K562 (cell line): Measurements from ENCODE around the gene RALGAPA2. TPM values are rescaled to one million over a fixed set of nuclear protein-coding genes. Genes with fewer than 3 reads are reported as not detected.

ENCODE experiments used
- ATAC-seq: fragments of 200-7000 bp; cut with Tn5 transposase; 3 replicates; pipeline ENCODE4 v1.9.1; 2020; ENCODE audit warnings: moderate library complexity
- BruUV-seq: library from RNA; stranded (reverse); fragments of 400-500 nt; replicated peaks from 2 replicates; lab custom pipeline; 2021; lab: Mats Ljungman, UMichigan
- CTCF ChIA-PET: fragments of 300-600 bp; formaldehyde crosslinking; extraction: SDS; loops from one replicate; lab custom pipeline; 2021; ENCODE audit warnings: low intra/inter-chr PET ratio; lab: Yijun Ruan, JAX
- POLR2A ChIA-PET: fragments of 300-600, 350-650 bp; sonication (Branson Sonifier 250); formaldehyde crosslinking; extraction: SDS; loops from one replicate; lab custom pipeline; 2021; ENCODE audit warnings: antibody characterized with exemption, inconsistent platforms; lab: Yijun Ruan, JAX
- DNase-seq, 4 experiments: peaks; one replicate each; pipeline versions ENCODE4 v3.0.0 to v3.0.0-alpha.2; 2011 to 2018; ENCODE audit warnings: low spot score in 3 of 4, mixed read lengths in 3 of 4; ENCODE audit errors: extremely low read depth in 1 of 4
- FAIRE-seq: peaks from 2 replicates; lab custom pipeline; 2011; peaks lifted over from hg19 to GRCh38; lab: Jason Lieb, UNC
- H2AFZ ChIP-seq: 2 replicates; pipeline ENCODE4 v1.6.0; 2011; ENCODE audit warnings: low read depth, low read length, control low read depth, inconsistent platforms
- H3K27ac ChIP-seq: fragments of 200-600 bp; 3 replicates; pipeline ENCODE4 v1.8.0; 2011; ENCODE audit warnings: low read depth, mild to moderate bottlenecking, control low read depth, inconsistent platforms, low read length, moderate library complexity, mixed read lengths; ENCODE audit errors: extremely low read depth
- H3K27me3 ChIP-seq, 2 experiments: fragments of 300-600 bp in 1 of 2; 2 replicates in 1 of 2; 3 replicates in 1 of 2; pipeline versions ENCODE4 v1.6.0 to v1.8.0; 2011; ENCODE audit warnings: inconsistent platforms in 2 of 2, low read length in 2 of 2, mild to moderate bottlenecking in 1 of 2, mixed read lengths in 1 of 2, moderate library complexity in 1 of 2; ENCODE audit not compliant: control insufficient read depth in 2 of 2, insufficient read depth in 2 of 2
- H3K36me3 ChIP-seq: fragments of 300-600 bp; 3 replicates; pipeline ENCODE4 v1.8.0; 2011; ENCODE audit warnings: mild to moderate bottlenecking, low read length, inconsistent platforms; ENCODE audit not compliant: control insufficient read depth, insufficient read depth
- H3K4me1 ChIP-seq, 2 experiments: fragments of 200-600 bp in 1 of 2; replicated peaks in 1 of 2; 2 replicates in 1 of 2; 3 replicates in 1 of 2; pipeline versions ENCODE4 v1.5.1 to v1.8.0; 2011; ENCODE audit warnings: inconsistent platforms in 2 of 2, low read length in 2 of 2, mild to moderate bottlenecking in 1 of 2, mixed read lengths in 1 of 2, moderate library complexity in 1 of 2; ENCODE audit not compliant: control insufficient read depth in 2 of 2, insufficient read depth in 2 of 2
- H3K4me2 ChIP-seq: 2 replicates; pipeline ENCODE4 v1.6.1; 2011; ENCODE audit warnings: low read length, control low read depth, inconsistent platforms, mixed read lengths; ENCODE audit not compliant: insufficient read depth
- H3K4me3 ChIP-seq: fragments of 200-600 bp; sonication (generic), shearing (Covaris generic); 2 replicates; pipeline ENCODE4 v1.5.1; 2016; ENCODE audit warnings: control low read depth, inconsistent platforms
- H3K79me2 ChIP-seq: fragments of 200-600 bp; 3 replicates; pipeline ENCODE4 v1.8.0; 2011; ENCODE audit warnings: low read length, inconsistent platforms; ENCODE audit not compliant: control insufficient read depth, insufficient read depth
- H3K9ac ChIP-seq, 2 experiments: 2 replicates each; pipeline versions ENCODE4 v1.6.0 to v1.6.1; 2011; ENCODE audit warnings: low read depth in 2 of 2, low read length in 2 of 2, control low read depth in 1 of 2, inconsistent platforms in 1 of 2, mild to moderate bottlenecking in 1 of 2, mixed read lengths in 1 of 2; ENCODE audit not compliant: insufficient read depth in 1 of 2
- H3K9me1 ChIP-seq: one replicate; pipeline ENCODE4 v1.6.0; 2011; ENCODE audit warnings: inconsistent platforms, mild to moderate bottlenecking, low read length, moderate library complexity; ENCODE audit not compliant: control insufficient read depth, insufficient read depth
- H3K9me3 ChIP-seq: replicated peaks from 2 replicates; pipeline ENCODE4 v1.5.1; 2011; ENCODE audit warnings: low read depth, low read length, inconsistent platforms; ENCODE audit not compliant: control insufficient read depth, insufficient read depth
- H4K20me1 ChIP-seq: replicated peaks from 2 replicates; pipeline ENCODE4 v1.6.1; 2011; ENCODE audit warnings: low read length, inconsistent platforms, mixed read lengths; ENCODE audit not compliant: control insufficient read depth, insufficient read depth
- BRD4 ChIP-seq: fragments of 200-600 bp; sonication (generic); IDR thresholded peaks from 2 replicates; pipeline ENCODE4 v1.6.1; 2017; ENCODE audit warnings: inconsistent platforms
- CBX2 ChIP-seq: fragments of 200-600 bp; sonication (generic); IDR thresholded peaks from one replicate; pipeline ENCODE4 v1.6.1; 2012; ENCODE audit warnings: mild to moderate bottlenecking, low read length, inconsistent platforms; ENCODE audit not compliant: insufficient read depth, poor library complexity, severe bottlenecking
- FOXA3 ChIP-seq, 2 experiments: fragments of 450-650 bp in 1 of 2; sonication (generic) in 1 of 2; formaldehyde crosslinking; IDR thresholded peaks in 1 of 2; conservative IDR thresholded peaks in 1 of 2; 2 replicates each; pipeline versions ENCODE4 v1.4.0 to v1.8.0; 2020 to 2022; ENCODE audit warnings: mild to moderate bottlenecking in 2 of 2, missing genetic modification reagents in 1 of 2
- GABPB2 ChIP-seq: fragments of 250-450 bp; sonication (Bioruptor Pico); conservative IDR thresholded peaks from 2 replicates; pipeline ENCODE4 v1.5.1; 2021; ENCODE audit warnings: mild to moderate bottlenecking
- HOXB6 ChIP-seq: fragments of 250-450 bp; sonication (Bioruptor Pico); IDR thresholded peaks from 2 replicates; pipeline ENCODE4 v1.5.1; 2022; ENCODE audit warnings: mild to moderate bottlenecking, borderline replicate concordance
- KLF16 ChIP-seq: IDR thresholded peaks from 2 replicates; pipeline ENCODE4 v1.6.1; 2016; ENCODE audit warnings: antibody characterized with exemption
- PHB2 ChIP-seq: fragments of 450-650 bp; IDR thresholded peaks from 2 replicates; pipeline ENCODE4 v1.6.1; 2017; ENCODE audit warnings: low read depth
- SAFB ChIP-seq: fragments of 200-400 bp; formaldehyde crosslinking; IDR thresholded peaks from 2 replicates; pipeline ENCODE4 v1.6.1; 2017; ENCODE audit warnings: low read depth, low read length, borderline replicate concordance
- TAL1 ChIP-seq: fragments of 450-650 bp; IDR thresholded peaks from 2 replicates; pipeline ENCODE4 v1.6.1; 2016; ENCODE audit warnings: mild to moderate bottlenecking
- ZNF165 ChIP-seq: fragments of 250-450 bp; sonication (Bioruptor Pico); IDR thresholded peaks from 2 replicates; pipeline ENCODE4 v1.4.0; 2020; ENCODE audit warnings: borderline replicate concordance
- ZNF311 ChIP-seq: fragments of 250-450 bp; sonication (Bioruptor Pico); IDR thresholded peaks from 2 replicates; pipeline ENCODE4 v1.4.0; 2020; ENCODE audit warnings: mild to moderate bottlenecking, moderate library complexity
- WGBS: fragments of 100-300 bp; shearing (Covaris generic); methylation state at CpG from one replicate; pipeline ENCODE4 v1.1.6; 2016; ENCODE audit warnings: low coverage, mixed read lengths; ENCODE audit not compliant: insufficient coverage; ENCODE audit errors: missing lambda C conversion rate; 5-methylcytosine and 5-hydroxymethylcytosine counted together
- in situ Hi-C: fragments of 300-500 bp; cut with MboI; formaldehyde crosslinking; loops from 4 replicates; pipeline ENCODE4 v1.15.0; 2018; ENCODE audit warnings: inconsistent platforms, mixed read lengths
- intact Hi-C: fragments of 100-400 bp; cut with micrococcal nuclease; formaldehyde crosslinking; loops from 2 replicates; pipeline ENCODE4 v1.14.2; 2022
- polyA plus RNA-seq, 8 experiments: library from polyadenylated mRNA; depleted of rRNA in 4 of 8; stranded (reverse) in 5 of 8; unstranded in 3 of 8; fragments of >200 nt; fragmentation: Nextera tagmentation in 2 of 8; fragmentation: Illumina TruSeq in 1 of 8; extraction: Ambion mirVana in 2 of 8; extraction: Trizol in 1 of 8; gene quantifications; 2 replicates each; pipeline versions ENCODE4 v1.2.1 to v1.2.3, GENCODE V29; 2011 to 2014; ENCODE audit warnings: inconsistent platforms in 1 of 8, missing spikeins in 1 of 8
- total RNA-seq, 7 experiments: library from RNA; depleted of rRNA in 6 of 7; stranded (reverse); fragments of >200 nt in 6 of 7; fragmentation: Illumina TruSeq in 2 of 7; extraction: Trizol in 2 of 7; gene quantifications; 2 replicates each; pipeline versions ENCODE4 v1.2.1 to v1.2.3, GENCODE V29; 2011 to 2021; ENCODE audit warnings: low replicate concordance in 1 of 7
- TF ChIP-seq, protein P1 (sequence below): fragments of 450-650 bp; formaldehyde crosslinking; IDR thresholded peaks from 2 replicates; pipeline ENCODE4 v1.4.0; 2020; ENCODE audit warnings: mild to moderate bottlenecking, moderate library complexity
- TF ChIP-seq, protein P2 (sequence below): fragments of 450-650 bp; formaldehyde crosslinking; IDR thresholded peaks from 2 replicates; pipeline ENCODE4 v1.4.0; 2022; ENCODE audit warnings: mild to moderate bottlenecking, moderate library complexity
- TF ChIP-seq, protein P3 (sequence below): sonication (generic); IDR thresholded peaks from 2 replicates; pipeline ENCODE4 v1.6.1; 2016

The RALGAPA2 gene
- total and polyA plus RNA-seq, 9 of the 15 experiments (the other 6 are each of a cell fraction or from before 2014, with no cell fraction given): 0.35 to 2.7 (median 1.4) TPM

DNA sequence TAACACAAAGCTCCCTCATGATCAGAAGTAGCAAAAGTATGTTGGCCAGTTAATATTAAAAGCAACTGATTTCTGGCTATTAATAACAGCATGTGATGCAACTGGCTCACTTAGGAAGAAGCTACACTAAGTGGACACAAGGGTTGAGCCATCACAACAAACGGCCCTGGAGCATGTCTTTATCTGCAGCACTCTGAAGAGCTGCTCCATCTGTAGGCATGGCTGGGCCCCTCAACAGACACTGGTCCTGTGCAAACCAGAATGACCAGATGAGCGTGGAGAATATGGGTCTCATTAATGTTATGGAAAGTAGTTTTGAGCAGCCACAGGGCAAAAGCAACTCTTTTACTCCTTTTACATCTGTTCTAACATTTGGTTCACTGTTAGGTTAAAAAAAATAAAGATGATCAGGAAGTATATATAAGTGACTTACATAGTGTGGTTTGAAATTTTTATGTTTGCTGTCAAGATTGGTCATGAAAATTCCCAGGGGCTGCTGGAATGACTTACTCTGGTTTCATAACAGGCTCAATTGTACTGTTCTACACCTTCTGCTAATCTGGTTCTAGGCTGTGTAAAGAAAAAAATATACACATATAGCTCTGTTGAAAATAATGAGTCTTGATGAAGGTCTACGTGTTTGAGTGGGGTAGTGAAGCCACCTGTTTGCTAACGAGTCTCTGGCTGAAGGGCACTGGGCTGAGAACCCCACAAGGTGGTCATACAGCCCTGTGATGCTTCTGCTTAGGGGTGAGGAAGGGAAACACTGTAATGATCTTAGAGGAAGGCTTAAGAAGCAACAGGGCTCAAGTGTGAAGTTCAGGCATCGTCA is 286.4 kb downstream of the RALGAPA2 start:
- in situ Hi-C loops (no loop called here), intact Hi-C loops (no loop called here)
- Histone ChIP-seq H3K27ac (no peak overlapping the region), H3K36me3 (no peaks in the 10 kb centered on the region), H4K20me1 (no peaks in the 10 kb centered on the region), H3K79me2 (no peaks in the 10 kb centered on the region), H3K4me2 (no peak overlapping the region), H2AFZ (no peak overlapping the region), H3K27me3 (peaks cover 0 to 7% of the 10 kb centered on the region in 2 experiments; a peak in 1 of 5 replicates), H3K4me1 (no peaks in the 10 kb centered on the region), H3K4me3 (no peak overlapping the region), H3K9me3 (no peaks in the 10 kb centered on the region), H3K9ac (no peak overlapping the region), H3K9me1 (no peaks in the 10 kb centered on the region)
- DNase-seq: no peak
- ChIA-PET CTCF (no interaction called here), POLR2A (interaction anchor here (0.9 kb wide), 1 partner anchor 11 kb away, joined by 5 read pairs; no protein-coding TSS in a partner anchor)
- no TSS peak for BruUV-seq
- WGBS: 4% methylated on average over 5 of the region's 5 CpGs
- ATAC-seq: no peak
- FAIRE-seq: no peak
- TF ChIP-seq ZNF165 (CRISPR knock-in tag): no peak
- TF ChIP-seq, protein P1, sequence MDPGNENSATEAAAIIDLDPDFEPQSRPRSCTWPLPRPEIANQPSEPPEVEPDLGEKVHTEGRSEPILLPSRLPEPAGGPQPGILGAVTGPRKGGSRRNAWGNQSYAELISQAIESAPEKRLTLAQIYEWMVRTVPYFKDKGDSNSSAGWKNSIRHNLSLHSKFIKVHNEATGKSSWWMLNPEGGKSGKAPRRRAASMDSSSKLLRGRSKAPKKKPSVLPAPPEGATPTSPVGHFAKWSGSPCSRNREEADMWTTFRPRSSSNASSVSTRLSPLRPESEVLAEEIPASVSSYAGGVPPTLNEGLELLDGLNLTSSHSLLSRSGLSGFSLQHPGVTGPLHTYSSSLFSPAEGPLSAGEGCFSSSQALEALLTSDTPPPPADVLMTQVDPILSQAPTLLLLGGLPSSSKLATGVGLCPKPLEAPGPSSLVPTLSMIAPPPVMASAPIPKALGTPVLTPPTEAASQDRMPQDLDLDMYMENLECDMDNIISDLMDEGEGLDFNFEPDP (CRISPR knock-in tag): no peak
- no peak for TF ChIP-seq BRD4
- no peak for TF ChIP-seq PHB2
- no peak for TF ChIP-seq SAFB
- no peak for TF ChIP-seq KLF16
- no peak for TF ChIP-seq FOXA3 (CRISPR knock-in tag; conservative IDR thresholded peaks at IDR 0.05 in 1 of 2, IDR thresholded peaks at IDR 0.05 in 1 of 2)
- TF ChIP-seq, protein P2, sequence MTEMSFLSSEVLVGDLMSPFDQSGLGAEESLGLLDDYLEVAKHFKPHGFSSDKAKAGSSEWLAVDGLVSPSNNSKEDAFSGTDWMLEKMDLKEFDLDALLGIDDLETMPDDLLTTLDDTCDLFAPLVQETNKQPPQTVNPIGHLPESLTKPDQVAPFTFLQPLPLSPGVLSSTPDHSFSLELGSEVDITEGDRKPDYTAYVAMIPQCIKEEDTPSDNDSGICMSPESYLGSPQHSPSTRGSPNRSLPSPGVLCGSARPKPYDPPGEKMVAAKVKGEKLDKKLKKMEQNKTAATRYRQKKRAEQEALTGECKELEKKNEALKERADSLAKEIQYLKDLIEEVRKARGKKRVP (CRISPR knock-in tag): no peak
- no peak for TF ChIP-seq TAL1
- no peak for TF ChIP-seq HOXB6 (CRISPR knock-in tag)
- TF ChIP-seq, protein P3, sequence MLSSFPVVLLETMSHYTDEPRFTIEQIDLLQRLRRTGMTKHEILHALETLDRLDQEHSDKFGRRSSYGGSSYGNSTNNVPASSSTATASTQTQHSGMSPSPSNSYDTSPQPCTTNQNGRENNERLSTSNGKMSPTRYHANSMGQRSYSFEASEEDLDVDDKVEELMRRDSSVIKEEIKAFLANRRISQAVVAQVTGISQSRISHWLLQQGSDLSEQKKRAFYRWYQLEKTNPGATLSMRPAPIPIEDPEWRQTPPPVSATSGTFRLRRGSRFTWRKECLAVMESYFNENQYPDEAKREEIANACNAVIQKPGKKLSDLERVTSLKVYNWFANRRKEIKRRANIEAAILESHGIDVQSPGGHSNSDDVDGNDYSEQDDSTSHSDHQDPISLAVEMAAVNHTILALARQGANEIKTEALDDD: no peak
- no peak for TF ChIP-seq CBX2
- TF ChIP-seq ZNF311 (CRISPR knock-in tag): no peak
- no peak for TF ChIP-seq GABPB2 (CRISPR knock-in tag)
